Progenitor cell of endocrine pancreas (in vitro differentiated cells): Measurements from ENCODE around the gene GALNT1. TPM values are rescaled to one million over a fixed set of nuclear protein-coding genes. Genes with fewer than 3 reads are reported as not detected.

Experiments used
- DNase-seq: peaks from one replicate; pipeline ENCODE4 v3.0.0; 2021; ENCODE audit warnings: low spot score; ENCODE audit not compliant: unreplicated experiment
- H3K27ac Mint-ChIP-seq: 2 replicates; pipeline ENCODE4 v1.8.0; 2021; ENCODE audit warnings: mild to moderate bottlenecking, moderate library complexity, mixed read lengths
- H3K27me3 Mint-ChIP-seq: 2 replicates; pipeline ENCODE4 v1.8.0; 2021; ENCODE audit warnings: mixed read lengths
- H3K36me3 Mint-ChIP-seq: 2 replicates; pipeline ENCODE4 v1.8.0; 2022; ENCODE audit warnings: mixed read lengths; ENCODE audit not compliant: insufficient read depth
- H3K4me1 Mint-ChIP-seq: 2 replicates; pipeline ENCODE4 v1.8.0; 2021; ENCODE audit warnings: low read depth, mixed read lengths
- H3K4me3 Mint-ChIP-seq: 2 replicates; pipeline ENCODE4 v1.8.0; 2021; ENCODE audit warnings: low read depth, mild to moderate bottlenecking, moderate library complexity, mixed read lengths
- H3K9me3 Mint-ChIP-seq: 2 replicates; pipeline ENCODE4 v1.8.0; 2021; ENCODE audit warnings: low read depth, mixed read lengths
- CTCF ChIP-seq: fragments of 200-600 bp; sonication (generic); IDR thresholded peaks from one replicate; pipeline ENCODE4 v1.5.0; 2021; ENCODE audit warnings: antibody characterized with exemption, mild to moderate bottlenecking; ENCODE audit not compliant: unreplicated experiment
- total RNA-seq: library from RNA; stranded (reverse); gene quantifications from 2 replicates; pipeline ENCODE4 v1.2.1, GENCODE V29; 2021

Gene GALNT1
- total RNA-seq, 1 donor from 2014 or later, result 92.8 TPM

GRCh38 chr18:35582899-35583558, 1.5 kb downstream of the GALNT1 start:
- peaks cover 10% of the 10 kb centered on the region for H3K27me3 Mint-ChIP-seq
- H3K36me3 Mint-ChIP-seq, result peaks cover 27% of the 10 kb centered on the region

GRCh38 chr18:35584735-35585134, 3.2 kb downstream of the GALNT1 start:
- Mint-ChIP-seq H3K27me3 (peaks cover under 1% of the 10 kb centered on the region), H3K36me3 (peaks cover 36% of the 10 kb centered on the region), H3K27ac (no peak overlapping the region), H3K4me1 (peaks cover 17% of the 10 kb centered on the region), H3K9me3 (peaks cover 41% of the 10 kb centered on the region), H3K4me3 (no peak overlapping the region)
- no peak for TF ChIP-seq CTCF
- no peak for DNase-seq

More at GRCh38 chr18:35582899-35583558, 1.5 kb downstream of the GALNT1 start:
- Mint-ChIP-seq H3K9me3 (peaks cover 32% of the 10 kb centered on the region), H3K4me1 (peaks cover 17% of the 10 kb centered on the region), H3K4me3 (peak overlapping the region; percentile 80), H3K27ac (peak overlapping the region; percentile 88)
- no peak for TF ChIP-seq CTCF
- DNase-seq, result no peak

- Mint-ChIP-seq H3K36me3 (peaks cover 36% of the 10 kb centered on the region), H3K4me1 (peaks cover 17% of the 10 kb centered on the region)
Observed at GRCh38 chr18:35585608-35586007, 4.1 kb downstream of the GALNT1 start.

GRCh38 chr18:35588122-35588521, 6.6 kb downstream of the GALNT1 start:
- Mint-ChIP-seq H3K27ac (no peak overlapping the region), H3K4me1 (peaks cover 10% of the 10 kb centered on the region), H3K36me3 (peaks cover 36% of the 10 kb centered on the region)

More at GRCh38 chr18:35585608-35586007, 4.1 kb downstream of the GALNT1 start:
- H3K27me3 Mint-ChIP-seq, result no peaks in the 10 kb centered on the region
- DNase-seq, result no peak
- no peak overlapping the region for H3K4me3 Mint-ChIP-seq
- peaks cover 41% of the 10 kb centered on the region for H3K9me3 Mint-ChIP-seq
- H3K27ac Mint-ChIP-seq, result no peak overlapping the region
- no peak for TF ChIP-seq CTCF

GRCh38 chr18:35588995-35589394, 7.5 kb downstream of the GALNT1 start:
- Mint-ChIP-seq H3K9me3 (peaks cover 41% of the 10 kb centered on the region), H3K4me1 (peaks cover 4% of the 10 kb centered on the region), H3K36me3 (peaks cover 33% of the 10 kb centered on the region), H3K27me3 (no peaks in the 10 kb centered on the region), H3K4me3 (no peak overlapping the region), H3K27ac (no peak overlapping the region)
- no peak for TF ChIP-seq CTCF
- DNase-seq, result no peak

More at GRCh38 chr18:35588122-35588521, 6.6 kb downstream of the GALNT1 start:
- Mint-ChIP-seq H3K4me3 (no peak overlapping the region), H3K9me3 (peaks cover 41% of the 10 kb centered on the region), H3K27me3 (no peaks in the 10 kb centered on the region)
- no peak for TF ChIP-seq CTCF
- DNase-seq, result no peak
